ENCODE measurements around the gene TMEM204.

GRCh38 chr16:1552129-1552528 is 18.7 kb downstream of the TMEM204 start:
- TF ChIP-seq CTCF (conservative IDR thresholded peaks at IDR 0.05 in 1 of 2, IDR thresholded peaks at IDR 0.05 in 1 of 2; ENCODE audit: low read depth in 1 of 2, low read length in 2 of 2), result no peak
- no peak for TF ChIP-seq EZH2 (IDR thresholded peaks at IDR 0.05; ENCODE audit: low read length, missing control alignments)

Data from fibroblast of lung (primary cell).